ENCODE results near the gene OVOL1. TPM values are rescaled to one million over a fixed set of nuclear protein-coding genes. Genes with fewer than 3 reads are reported as not detected.

The OVOL1 gene
- total and polyA plus RNA-seq, 2 donors (not counting 1 experiment from before 2014, with no cell fraction given): 0.15 to 0.66 TPM

DNA sequence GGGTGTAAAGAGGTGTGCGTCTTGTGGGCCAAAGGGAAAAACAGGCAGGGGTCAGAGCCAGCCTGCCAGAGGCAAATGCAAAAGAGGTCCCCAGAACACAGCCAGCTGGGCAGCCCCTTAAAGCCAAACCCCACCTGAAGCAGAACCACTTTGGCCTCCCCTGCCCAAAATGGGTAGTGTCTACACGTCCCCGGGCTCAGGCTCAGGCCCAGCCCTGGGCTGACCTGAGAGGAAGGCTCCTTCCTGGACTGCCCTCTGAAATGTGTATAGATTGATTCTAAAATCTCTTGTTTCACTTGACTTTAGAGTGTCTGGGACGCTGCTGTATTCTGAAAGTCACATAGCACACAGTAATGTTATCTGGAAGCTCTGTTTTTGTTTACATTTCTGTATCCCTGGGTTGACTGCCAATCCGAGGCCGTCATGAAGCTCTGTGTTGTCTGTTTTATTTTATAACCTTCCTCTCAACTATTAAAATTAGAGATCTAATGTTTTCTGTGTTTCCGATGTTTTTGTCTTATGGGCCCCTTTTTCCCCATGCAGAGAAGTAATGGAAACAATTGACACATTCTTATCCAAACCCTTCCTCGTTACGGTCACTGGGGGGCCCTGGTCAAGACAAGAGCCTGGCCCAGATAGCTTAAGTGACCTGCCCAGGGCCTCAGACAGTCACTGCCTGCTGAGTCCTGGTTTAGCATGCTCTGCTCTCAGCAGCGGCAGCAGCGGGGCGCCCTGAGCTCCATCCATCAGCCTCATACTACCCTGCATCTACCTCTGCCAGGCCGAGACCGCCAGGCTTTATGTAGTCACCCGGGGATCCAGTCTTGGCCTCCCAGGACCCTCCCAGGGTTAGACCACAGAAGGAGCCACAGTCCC is 10.1 kb downstream of the OVOL1 start:
- peaks cover 0 to 29% (median 0%) of the 10 kb centered on the region in 4 experiments for H3K27me3 ChIP-seq (replicated peaks in 1 of 4; ENCODE audit: control extremely low read depth in 1 of 4, control insufficient read depth in 3 of 4, insufficient read depth in 4 of 4, low read length in 3 of 4)
- no peak overlapping the region for H3K4me3 Mint-ChIP-seq
- no peaks in the 10 kb centered on the region for H3K9me3 Mint-ChIP-seq (ENCODE audit: insufficient read depth)
- no peaks in the 10 kb centered on the region for H3K36me3 ChIP-seq (replicated peaks in 1 of 2; ENCODE audit: control extremely low read depth in 1 of 2, control insufficient read depth in 1 of 2, extremely low read depth in 1 of 2, insufficient read depth in 2 of 2, low read length in 1 of 2)
- DNase-seq (no peak), ATAC-seq (ENCODE audit: low read depth) (no peak)
- no peaks in the 10 kb centered on the region for H4K20me1 ChIP-seq (ENCODE audit: control insufficient read depth, insufficient read depth, low read length, poor library complexity, severe bottlenecking)
- H3K27ac ChIP-seq (ENCODE audit: low read length in 2 of 2): no peak overlapping the region
- TF ChIP-seq, protein P1, sequence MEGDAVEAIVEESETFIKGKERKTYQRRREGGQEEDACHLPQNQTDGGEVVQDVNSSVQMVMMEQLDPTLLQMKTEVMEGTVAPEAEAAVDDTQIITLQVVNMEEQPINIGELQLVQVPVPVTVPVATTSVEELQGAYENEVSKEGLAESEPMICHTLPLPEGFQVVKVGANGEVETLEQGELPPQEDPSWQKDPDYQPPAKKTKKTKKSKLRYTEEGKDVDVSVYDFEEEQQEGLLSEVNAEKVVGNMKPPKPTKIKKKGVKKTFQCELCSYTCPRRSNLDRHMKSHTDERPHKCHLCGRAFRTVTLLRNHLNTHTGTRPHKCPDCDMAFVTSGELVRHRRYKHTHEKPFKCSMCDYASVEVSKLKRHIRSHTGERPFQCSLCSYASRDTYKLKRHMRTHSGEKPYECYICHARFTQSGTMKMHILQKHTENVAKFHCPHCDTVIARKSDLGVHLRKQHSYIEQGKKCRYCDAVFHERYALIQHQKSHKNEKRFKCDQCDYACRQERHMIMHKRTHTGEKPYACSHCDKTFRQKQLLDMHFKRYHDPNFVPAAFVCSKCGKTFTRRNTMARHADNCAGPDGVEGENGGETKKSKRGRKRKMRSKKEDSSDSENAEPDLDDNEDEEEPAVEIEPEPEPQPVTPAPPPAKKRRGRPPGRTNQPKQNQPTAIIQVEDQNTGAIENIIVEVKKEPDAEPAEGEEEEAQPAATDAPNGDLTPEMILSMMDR (IDR thresholded peaks at IDR 0.05): no peak
- TF ChIP-seq EZH2 (IDR thresholded peaks at IDR 0.05; ENCODE audit: borderline replicate concordance, insufficient read depth, low read depth, low read length, poor library complexity, severe bottlenecking): no peak
- H3K9me3 ChIP-seq (ENCODE audit: control extremely low read depth in 1 of 3, control insufficient read depth in 2 of 3, insufficient read depth in 1 of 3, low read length in 2 of 3): no peaks in the 10 kb centered on the region
- POLR2A ChIA-PET: interaction anchor here (0.8 kb wide), 1 partner anchor 16 kb away, joined by 3 read pairs; no protein-coding TSS in a partner anchor
- H3K27ac Mint-ChIP-seq: no peak overlapping the region
- H3K27me3 Mint-ChIP-seq: peaks cover 6% of the 10 kb centered on the region
- intact Hi-C loops (cut with micrococcal nuclease): no loop called here
- no peak overlapping the region for H2AFZ ChIP-seq (ENCODE audit: insufficient read depth, low read depth, low read length, poor library complexity, severe bottlenecking)
- no peak overlapping the region for H3K9ac ChIP-seq (ENCODE audit: low read length)
- peaks cover 0 to 4% of the 10 kb centered on the region in 2 donors for H3K4me1 ChIP-seq (ENCODE audit: control insufficient read depth in 2 of 2, insufficient read depth in 2 of 2, low read length in 2 of 2)
- no peaks in the 10 kb centered on the region for H3K79me2 ChIP-seq (ENCODE audit: control insufficient read depth, insufficient read depth, low read length)
- no peak overlapping the region for H3K4me2 ChIP-seq (replicated peaks; ENCODE audit: low read depth, low read length, poor library complexity, severe bottlenecking)
- CTCF ChIA-PET: no interaction called here
- WGBS (ENCODE audit: insufficient coverage): 93% methylated on average over 11 of the region's 15 CpGs
- H3K4me3 ChIP-seq (ENCODE audit: control extremely low read depth in 1 of 5, extremely low read depth in 1 of 5, insufficient read depth in 1 of 5, low read depth in 2 of 5, low read length in 4 of 5): no peak overlapping the region
- H3K4me1 Mint-ChIP-seq: peaks cover 8% of the 10 kb centered on the region

DNA sequence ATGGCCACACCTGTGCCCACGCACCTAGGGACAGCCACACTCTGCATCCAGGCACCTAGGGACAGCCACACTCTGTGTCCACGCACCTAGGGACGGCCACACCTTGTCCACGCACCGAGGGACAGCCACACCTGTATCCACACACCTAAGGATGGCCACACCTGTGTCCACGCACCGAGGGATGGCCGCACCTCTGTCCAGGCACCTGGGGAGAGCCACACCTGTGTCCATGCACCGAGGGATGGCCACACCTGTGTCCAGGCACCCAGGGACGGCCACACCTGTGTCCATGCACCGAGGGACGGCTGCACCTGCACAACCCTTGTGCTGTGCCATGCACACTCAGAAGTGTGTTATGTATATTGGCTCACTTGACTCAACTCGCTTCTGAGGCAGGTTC is 10.8 kb downstream of the OVOL1 start:
- intact Hi-C loops (cut with micrococcal nuclease): no loop called here
- no peak overlapping the region for H3K27ac ChIP-seq (ENCODE audit: low read length in 2 of 2)
- peaks cover 0 to 31% (median under 1%) of the 10 kb centered on the region in 4 experiments for H3K27me3 ChIP-seq (replicated peaks in 1 of 4; ENCODE audit: control extremely low read depth in 1 of 4, control insufficient read depth in 3 of 4, insufficient read depth in 4 of 4, low read length in 3 of 4)
- H3K4me3 Mint-ChIP-seq: no peak overlapping the region
- no peaks in the 10 kb centered on the region for H3K79me2 ChIP-seq (ENCODE audit: control insufficient read depth, insufficient read depth, low read length)
- H3K9me3 Mint-ChIP-seq (ENCODE audit: insufficient read depth): no peaks in the 10 kb centered on the region
- no peaks in the 10 kb centered on the region for H4K20me1 ChIP-seq (ENCODE audit: control insufficient read depth, insufficient read depth, low read length, poor library complexity, severe bottlenecking)
- 85% methylated on average over 11 of the region's 13 CpGs for WGBS (ENCODE audit: insufficient coverage)
- H3K4me1 Mint-ChIP-seq: peaks cover 5% of the 10 kb centered on the region
- H3K4me3 ChIP-seq (ENCODE audit: control extremely low read depth in 1 of 5, extremely low read depth in 1 of 5, insufficient read depth in 1 of 5, low read depth in 2 of 5, low read length in 4 of 5): no peak overlapping the region
- TF ChIP-seq, protein P1 (IDR thresholded peaks at IDR 0.05): no peak
- no peak for TF ChIP-seq EZH2 (IDR thresholded peaks at IDR 0.05; ENCODE audit: borderline replicate concordance, insufficient read depth, low read depth, low read length, poor library complexity, severe bottlenecking)
- no peak for DNase-seq
- H3K4me2 ChIP-seq (replicated peaks; ENCODE audit: low read depth, low read length, poor library complexity, severe bottlenecking): no peak overlapping the region
- peaks cover 8% of the 10 kb centered on the region for H3K27me3 Mint-ChIP-seq
- no peak overlapping the region for H3K9ac ChIP-seq (ENCODE audit: low read length)
- H2AFZ ChIP-seq (ENCODE audit: insufficient read depth, low read depth, low read length, poor library complexity, severe bottlenecking): no peak overlapping the region
- no peak for ATAC-seq (ENCODE audit: low read depth)
- no peaks in the 10 kb centered on the region for H3K9me3 ChIP-seq (ENCODE audit: control extremely low read depth in 1 of 3, control insufficient read depth in 2 of 3, insufficient read depth in 1 of 3, low read length in 2 of 3)
- ChIA-PET POLR2A (no interaction called here), CTCF (no interaction called here)
- no peaks in the 10 kb centered on the region for H3K36me3 ChIP-seq (replicated peaks in 1 of 2; ENCODE audit: control extremely low read depth in 1 of 2, control insufficient read depth in 1 of 2, extremely low read depth in 1 of 2, insufficient read depth in 2 of 2, low read length in 1 of 2)
- H3K27ac Mint-ChIP-seq: no peak overlapping the region
- peaks cover 0 to 2% of the 10 kb centered on the region in 2 donors for H3K4me1 ChIP-seq (ENCODE audit: control insufficient read depth in 2 of 2, insufficient read depth in 2 of 2, low read length in 2 of 2)
